Astrocyte (in vitro differentiated cells and primary cell): Measurements from ENCODE around the gene PSMB11. TPM values are rescaled to one million over a fixed set of nuclear protein-coding genes. Genes with fewer than 3 reads are reported as not detected.
A peak's percentile ranks its signal among the peaks of the same experiment; 100 is the strongest.
"Not testable (repeated sequence)": the region's sequence is repeated elsewhere in the genome, so short reads cannot be mapped to it uniquely, and the experiment has no call there.

Experiments
- DNase-seq: peaks from one replicate; pipeline ENCODE4 v3.0.0-alpha.2; 2010; ENCODE audit warnings: low read depth
- FAIRE-seq: peaks from 2 replicates; lab custom pipeline; 2011; peaks lifted over from hg19 to GRCh38; lab: Jason Lieb, UNC
- H2AFZ ChIP-seq: 2 replicates; pipeline ENCODE4 v1.6.0; 2012; ENCODE audit warnings: low read depth, low read length, inconsistent platforms
- H3K27ac ChIP-seq: 2 replicates; pipeline ENCODE4 v1.5.1; 2011; ENCODE audit warnings: low read depth, low read length, inconsistent platforms
- H3K27me3 ChIP-seq: 2 replicates; pipeline ENCODE4 v1.6.0; 2011; ENCODE audit warnings: low read length, inconsistent platforms; ENCODE audit not compliant: insufficient read depth
- H3K36me3 ChIP-seq: 2 replicates; pipeline ENCODE4 v1.5.1; 2011; ENCODE audit warnings: low read length, inconsistent platforms; ENCODE audit not compliant: insufficient read depth
- H3K4me1 ChIP-seq: 2 replicates; pipeline ENCODE4 v1.5.1; 2011; ENCODE audit warnings: low read length, inconsistent platforms; ENCODE audit not compliant: insufficient read depth
- H3K4me2 ChIP-seq: 2 replicates; pipeline ENCODE4 v1.6.0; 2012; ENCODE audit warnings: low read length, inconsistent platforms
- H3K4me3 ChIP-seq: 2 replicates; pipeline ENCODE4 v1.5.1; 2011; ENCODE audit warnings: low read depth, mild to moderate bottlenecking, low read length, inconsistent platforms; ENCODE audit not compliant: insufficient read depth
- H3K79me2 ChIP-seq: 2 replicates; pipeline ENCODE4 v1.6.0; 2012; ENCODE audit warnings: mild to moderate bottlenecking, low read length, inconsistent platforms; ENCODE audit not compliant: insufficient read depth
- H3K9ac ChIP-seq: 2 replicates; pipeline ENCODE4 v1.6.0; 2012; ENCODE audit warnings: mild to moderate bottlenecking, low read length, inconsistent platforms
- H3K9me3 ChIP-seq: 2 replicates; pipeline ENCODE4 v1.5.1; 2012; ENCODE audit warnings: low read depth, mild to moderate bottlenecking, low read length, inconsistent platforms; ENCODE audit not compliant: insufficient read depth
- H4K20me1 ChIP-seq: 2 replicates; pipeline ENCODE4 v1.6.0; 2012; ENCODE audit warnings: low read length, inconsistent platforms; ENCODE audit not compliant: insufficient read depth
- H3K27ac Mint-ChIP-seq: one replicate; pipeline ENCODE4 v1.8.0; 2021; ENCODE audit warnings: mild to moderate bottlenecking, mixed read lengths; ENCODE audit not compliant: unreplicated experiment
- H3K27me3 Mint-ChIP-seq: one replicate; pipeline ENCODE4 v1.8.0; 2021; ENCODE audit warnings: low read depth, mixed read lengths; ENCODE audit not compliant: unreplicated experiment
- H3K36me3 Mint-ChIP-seq: one replicate; pipeline ENCODE4 v1.8.0; 2021; ENCODE audit warnings: low read depth, mixed read lengths; ENCODE audit not compliant: unreplicated experiment
- H3K4me1 Mint-ChIP-seq: one replicate; pipeline ENCODE4 v1.8.0; 2021; ENCODE audit warnings: low read depth, mixed read lengths; ENCODE audit not compliant: unreplicated experiment
- H3K4me3 Mint-ChIP-seq: one replicate; pipeline ENCODE4 v1.8.0; 2021; ENCODE audit warnings: mild to moderate bottlenecking, moderate library complexity, mixed read lengths; ENCODE audit not compliant: unreplicated experiment
- H3K9me3 Mint-ChIP-seq: one replicate; pipeline ENCODE4 v1.8.0; 2021; ENCODE audit warnings: mild to moderate bottlenecking, mixed read lengths; ENCODE audit not compliant: unreplicated experiment
- EZH2 ChIP-seq: IDR thresholded peaks from 2 replicates; pipeline ENCODE4 v1.6.1; 2012; ENCODE audit warnings: mild to moderate bottlenecking, low read length, inconsistent platforms; ENCODE audit not compliant: insufficient read depth
- total RNA-seq: library from RNA; stranded (reverse); gene quantifications from 2 replicates; pipeline ENCODE4 v1.2.1, GENCODE V29; 2021
- TF ChIP-seq, protein P1 (sequence below): IDR thresholded peaks from 2 replicates; pipeline ENCODE4 v1.5.1; 2011; ENCODE audit warnings: low read depth, mild to moderate bottlenecking, inconsistent platforms, low read length, moderate library complexity; ENCODE audit not compliant: insufficient read depth

PSMB11 gene
- total RNA-seq, 1 donor from 2014 or later, result not detected

- Histone ChIP-seq H3K4me2 (no peak overlapping the region), H3K9me3 (no peaks in the 10 kb centered on the region), H3K27ac (no peak overlapping the region), H3K79me2 (no peaks in the 10 kb centered on the region), H4K20me1 (no peaks in the 10 kb centered on the region), H2AFZ (no peak overlapping the region), H3K9ac (no peak overlapping the region), H3K36me3 (no peaks in the 10 kb centered on the region), H3K27me3 (no peaks in the 10 kb centered on the region), H3K4me3 (no peak overlapping the region), H3K4me1 (peaks cover 5% of the 10 kb centered on the region)
- FAIRE-seq, result no peak
- Mint-ChIP-seq H3K27me3 (no peaks in the 10 kb centered on the region), H3K4me3 (no peak overlapping the region), H3K9me3 (no peaks in the 10 kb centered on the region), H3K36me3 (no peaks in the 10 kb centered on the region), H3K27ac (peak overlapping the region; percentile 30), H3K4me1 (peaks cover 8% of the 10 kb centered on the region)
- TF ChIP-seq, protein P1, sequence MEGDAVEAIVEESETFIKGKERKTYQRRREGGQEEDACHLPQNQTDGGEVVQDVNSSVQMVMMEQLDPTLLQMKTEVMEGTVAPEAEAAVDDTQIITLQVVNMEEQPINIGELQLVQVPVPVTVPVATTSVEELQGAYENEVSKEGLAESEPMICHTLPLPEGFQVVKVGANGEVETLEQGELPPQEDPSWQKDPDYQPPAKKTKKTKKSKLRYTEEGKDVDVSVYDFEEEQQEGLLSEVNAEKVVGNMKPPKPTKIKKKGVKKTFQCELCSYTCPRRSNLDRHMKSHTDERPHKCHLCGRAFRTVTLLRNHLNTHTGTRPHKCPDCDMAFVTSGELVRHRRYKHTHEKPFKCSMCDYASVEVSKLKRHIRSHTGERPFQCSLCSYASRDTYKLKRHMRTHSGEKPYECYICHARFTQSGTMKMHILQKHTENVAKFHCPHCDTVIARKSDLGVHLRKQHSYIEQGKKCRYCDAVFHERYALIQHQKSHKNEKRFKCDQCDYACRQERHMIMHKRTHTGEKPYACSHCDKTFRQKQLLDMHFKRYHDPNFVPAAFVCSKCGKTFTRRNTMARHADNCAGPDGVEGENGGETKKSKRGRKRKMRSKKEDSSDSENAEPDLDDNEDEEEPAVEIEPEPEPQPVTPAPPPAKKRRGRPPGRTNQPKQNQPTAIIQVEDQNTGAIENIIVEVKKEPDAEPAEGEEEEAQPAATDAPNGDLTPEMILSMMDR, result no peak
- TF ChIP-seq EZH2, result no peak
- DNase-seq, result no peak
These were observed 43.5 kb upstream of the PSMB11 start for GRCh38 chr14:22998329-22999012.

GRCh38 chr14:23000860-23001259, 41.2 kb upstream of the PSMB11 start:
- TF ChIP-seq, protein P1, result no peak
- no peak for TF ChIP-seq EZH2
- Mint-ChIP-seq H3K4me3 (no peak overlapping the region), H3K27ac (no peak overlapping the region), H3K27me3 (no peaks in the 10 kb centered on the region), H3K9me3 (no peaks in the 10 kb centered on the region), H3K4me1 (peaks cover 2% of the 10 kb centered on the region), H3K36me3 (no peaks in the 10 kb centered on the region)
- H3K27me3 ChIP-seq, result no peaks in the 10 kb centered on the region
- FAIRE-seq (no peak), DNase-seq (no peak)
- no peaks in the 10 kb centered on the region for H3K79me2 ChIP-seq
- H3K9me3 ChIP-seq, result no peaks in the 10 kb centered on the region
- no peak overlapping the region for H3K4me3 ChIP-seq
- peaks cover 2% of the 10 kb centered on the region for H3K4me1 ChIP-seq
- no peaks in the 10 kb centered on the region for H4K20me1 ChIP-seq
- no peak overlapping the region for H3K4me2 ChIP-seq
- no peaks in the 10 kb centered on the region for H3K36me3 ChIP-seq
- H2AFZ ChIP-seq, result no peak overlapping the region
- no peak overlapping the region for H3K9ac ChIP-seq
- no peak overlapping the region for H3K27ac ChIP-seq

GRCh38 chr14:23002592-23002991, 39.4 kb upstream of the PSMB11 start:
- H3K9me3 ChIP-seq, result no peaks in the 10 kb centered on the region
- no peaks in the 10 kb centered on the region for H3K27me3 ChIP-seq
- H4K20me1 ChIP-seq, result no peaks in the 10 kb centered on the region
- no peak overlapping the region for H3K9ac ChIP-seq
- no peak for DNase-seq
- no peak overlapping the region for H3K4me2 ChIP-seq
- peaks cover 15% of the 10 kb centered on the region for H3K4me1 ChIP-seq
- no peaks in the 10 kb centered on the region for H3K9me3 Mint-ChIP-seq
- peaks cover 7% of the 10 kb centered on the region for H3K4me1 Mint-ChIP-seq
- H3K36me3 Mint-ChIP-seq, result no peaks in the 10 kb centered on the region
- no peaks in the 10 kb centered on the region for H3K79me2 ChIP-seq
- no peak overlapping the region for H2AFZ ChIP-seq
- no peaks in the 10 kb centered on the region for H3K27me3 Mint-ChIP-seq
- TF ChIP-seq EZH2, result no peak
- TF ChIP-seq, protein P1, result no peak
- H3K36me3 ChIP-seq, result no peaks in the 10 kb centered on the region
- H3K4me3 ChIP-seq, result no peak overlapping the region
- FAIRE-seq, result no peak
- H3K27ac ChIP-seq, result no peak overlapping the region
- no peak overlapping the region for H3K4me3 Mint-ChIP-seq
- no peak overlapping the region for H3K27ac Mint-ChIP-seq

GRCh38 chr14:23004274-23004673, 37.7 kb upstream of the PSMB11 start:
- H3K27ac Mint-ChIP-seq, H3K9me3 Mint-ChIP-seq: not testable (repeated sequence)

More at GRCh38 chr14:23004274-23004673, 37.7 kb upstream of the PSMB11 start:
- not testable (repeated sequence) for FAIRE-seq, H3K4me3 ChIP-seq, H3K27me3 Mint-ChIP-seq, H3K4me3 Mint-ChIP-seq, H3K36me3 Mint-ChIP-seq, H3K4me1 Mint-ChIP-seq, H3K27me3 ChIP-seq, H2AFZ ChIP-seq, DNase-seq, H4K20me1 ChIP-seq, H3K4me2 ChIP-seq, H3K79me2 ChIP-seq, H3K9ac ChIP-seq, H3K36me3 ChIP-seq, H3K27ac ChIP-seq, H3K9me3 ChIP-seq
- peaks cover 17% of the 10 kb centered on the region for H3K4me1 ChIP-seq
